HEK293T (cell line): ENCODE data around the gene FLNB.

Experiments
- CTCF ChIA-PET: fragments of 350-600 bp; formaldehyde crosslinking; extraction: SDS; loops from one replicate; lab custom pipeline; 2021; ENCODE audit warnings: antibody characterized with exemption, inconsistent platforms; lab: Yijun Ruan, JAX
- POLR2A ChIA-PET: fragments of 350-600 bp; formaldehyde crosslinking; extraction: SDS; loops from one replicate; lab custom pipeline; 2020; ENCODE audit warnings: antibody characterized with exemption, inconsistent platforms; lab: Yijun Ruan, JAX
- DNase-seq: peaks from one replicate; pipeline ENCODE4 v3.0.0; 2012; ENCODE audit warnings: mixed read lengths; ENCODE audit errors: extremely low spot score
- ARNT ChIP-seq: fragments of 450-650 bp; IDR thresholded peaks from 2 replicates; pipeline ENCODE4 v1.6.1; 2017; ENCODE audit warnings: mild to moderate bottlenecking
- BHLHE40 ChIP-seq: fragments of 450-650 bp; IDR thresholded peaks from 2 replicates; pipeline ENCODE4 v1.6.1; 2016; ENCODE audit warnings: mild to moderate bottlenecking, moderate library complexity, borderline replicate concordance
- CTBP1 ChIP-seq: fragments of 450-650 bp; IDR thresholded peaks from 2 replicates; pipeline ENCODE4 v1.6.1; 2016; ENCODE audit warnings: borderline replicate concordance
- ELF4 ChIP-seq: fragments of 450-650 bp; IDR thresholded peaks from 2 replicates; pipeline ENCODE4 v1.6.1; 2017; ENCODE audit warnings: antibody characterized with exemption
- FOXA1 ChIP-seq: fragments of 450-650 bp; IDR thresholded peaks from 2 replicates; pipeline ENCODE4 v1.6.1; 2016; ENCODE audit warnings: mild to moderate bottlenecking
- FOXK2 ChIP-seq: fragments of 450-650 bp; IDR thresholded peaks from 2 replicates; pipeline ENCODE4 v1.6.1; 2016; ENCODE audit warnings: mild to moderate bottlenecking
- FOXM1 ChIP-seq: fragments of 450-650 bp; IDR thresholded peaks from 2 replicates; pipeline ENCODE4 v1.6.1; 2017; ENCODE audit warnings: mild to moderate bottlenecking, borderline replicate concordance
- HDGF ChIP-seq: fragments of 450-650 bp; IDR thresholded peaks from 2 replicates; pipeline ENCODE4 v1.6.1; 2017; ENCODE audit warnings: antibody characterized with exemption, borderline replicate concordance
- L3MBTL2 ChIP-seq: fragments of 450-650 bp; conservative IDR thresholded peaks from 2 replicates; pipeline ENCODE4 v1.6.1; 2016; ENCODE audit warnings: mild to moderate bottlenecking
- LEF1 ChIP-seq: fragments of 450-650 bp; IDR thresholded peaks from 2 replicates; pipeline ENCODE4 v1.6.1; 2017; ENCODE audit warnings: mild to moderate bottlenecking, borderline replicate concordance
- NFRKB ChIP-seq: fragments of 450-650 bp; IDR thresholded peaks from 2 replicates; pipeline ENCODE4 v1.6.1; 2016; ENCODE audit warnings: mild to moderate bottlenecking, moderate library complexity
- PKNOX1 ChIP-seq: fragments of 450-650 bp; IDR thresholded peaks from 2 replicates; pipeline ENCODE4 v1.6.1; 2016
- SP1 ChIP-seq: fragments of 450-650 bp; IDR thresholded peaks from 2 replicates; pipeline ENCODE4 v1.6.1; 2017
- SUZ12 ChIP-seq: fragments of 450-650 bp; IDR thresholded peaks from 2 replicates; pipeline ENCODE4 v1.6.1; 2016; ENCODE audit warnings: mild to moderate bottlenecking
- TARDBP ChIP-seq: fragments of 450-650 bp; IDR thresholded peaks from 2 replicates; pipeline ENCODE4 v1.6.1; 2016
- ZNF384 ChIP-seq: fragments of 450-650 bp; IDR thresholded peaks from 2 replicates; pipeline ENCODE4 v1.6.1; 2016

Gene FLNB

GRCh38 chr3:57968501-57968900, 39.7 kb upstream of the FLNB start:
- ChIA-PET CTCF (no interaction called here), POLR2A (no interaction called here)
- no peak for DNase-seq
- no peak for TF ChIP-seq FOXM1
- no peak for TF ChIP-seq LEF1
- TF ChIP-seq HDGF = no peak
- no peak for TF ChIP-seq CTBP1
- no peak for TF ChIP-seq SP1
- no peak for TF ChIP-seq FOXA1
- TF ChIP-seq ZNF384 = no peak
- no peak for TF ChIP-seq PKNOX1
- TF ChIP-seq SUZ12 = no peak
- TF ChIP-seq ELF4 = no peak
- no peak for TF ChIP-seq NFRKB
- no peak for TF ChIP-seq L3MBTL2
- TF ChIP-seq TARDBP = no peak
- no peak for TF ChIP-seq FOXK2
- TF ChIP-seq BHLHE40 = no peak
- TF ChIP-seq ARNT = no peak

- no peak for DNase-seq
- no peak for TF ChIP-seq SP1
- TF ChIP-seq ZNF384 = no peak
- TF ChIP-seq SUZ12 = no peak
- no peak for TF ChIP-seq FOXM1
- TF ChIP-seq BHLHE40 = no peak
- no peak for TF ChIP-seq TARDBP
- no peak for TF ChIP-seq LEF1
- ChIA-PET POLR2A (no interaction called here), CTCF (interaction anchor here (1.3 kb wide), 1 partner anchor 205 kb away, joined by 5 read pairs; no protein-coding TSS in a partner anchor)
Observed at GRCh38 chr3:57971975-57972374, 36.2 kb upstream of the FLNB start.

- CTCF ChIA-PET = no interaction called here
- no peak for DNase-seq
- POLR2A ChIA-PET = no interaction called here
- TF ChIP-seq FOXA1 (no peak), BHLHE40 (no peak), FOXK2 (no peak), LEF1 (no peak), TARDBP (no peak), ARNT (no peak), PKNOX1 (no peak), CTBP1 (no peak), SP1 (no peak), L3MBTL2 (no peak), NFRKB (no peak), HDGF (no peak), ZNF384 (no peak), ELF4 (no peak), FOXM1 (no peak)
Observed at GRCh38 chr3:57972531-57973111, 35.6 kb upstream of the FLNB start.

GRCh38 chr3:57973715-57974477, 34.3 kb upstream of the FLNB start:
- DNase-seq = no peak
- ChIA-PET CTCF (no interaction called here), POLR2A (no interaction called here)
- TF ChIP-seq NFRKB = no peak
- no peak for TF ChIP-seq SP1
- no peak for TF ChIP-seq LEF1
- TF ChIP-seq ZNF384 = no peak
- no peak for TF ChIP-seq L3MBTL2
- TF ChIP-seq FOXK2 = no peak
- TF ChIP-seq ARNT = no peak
- TF ChIP-seq SUZ12 = no peak
- no peak for TF ChIP-seq TARDBP
- TF ChIP-seq BHLHE40 = no peak
- TF ChIP-seq PKNOX1 = no peak
- no peak for TF ChIP-seq FOXM1
- no peak for TF ChIP-seq CTBP1
- TF ChIP-seq FOXA1 = no peak
- TF ChIP-seq ELF4 = no peak

- TF ChIP-seq FOXM1 (no peak), BHLHE40 (no peak), PKNOX1 (no peak), FOXA1 (no peak), SP1 (no peak), FOXK2 (no peak), SUZ12 (no peak), L3MBTL2 (no peak), LEF1 (no peak), ZNF384 (no peak), ARNT (no peak), CTBP1 (no peak), TARDBP (no peak), HDGF (no peak), NFRKB (no peak), ELF4 (no peak)
- DNase-seq = no peak
- ChIA-PET POLR2A (no interaction called here), CTCF (interaction anchor here (0.6 kb wide), 3 partner anchors 33 to 53 kb away, joined by 3 read pairs; no protein-coding TSS in a partner anchor)
Observed at GRCh38 chr3:57974796-57975388, 33.3 kb upstream of the FLNB start.
